Stimulated activated CD4-positive, alpha-beta T cell treated with anti-CD3 and anti-CD28 coated beads, TNF-alpha, amount 100 ng/mL, for 24 hours (primary cell): ENCODE results near the gene TPD52L1.

ENCODE experiments used
- DNase-seq, 3 experiments: peaks; one replicate each; pipeline ENCODE4 v3.0.0-alpha.2; 2020; ENCODE audit warnings: low read depth in 3 of 3

The TPD52L1 gene

DNA sequence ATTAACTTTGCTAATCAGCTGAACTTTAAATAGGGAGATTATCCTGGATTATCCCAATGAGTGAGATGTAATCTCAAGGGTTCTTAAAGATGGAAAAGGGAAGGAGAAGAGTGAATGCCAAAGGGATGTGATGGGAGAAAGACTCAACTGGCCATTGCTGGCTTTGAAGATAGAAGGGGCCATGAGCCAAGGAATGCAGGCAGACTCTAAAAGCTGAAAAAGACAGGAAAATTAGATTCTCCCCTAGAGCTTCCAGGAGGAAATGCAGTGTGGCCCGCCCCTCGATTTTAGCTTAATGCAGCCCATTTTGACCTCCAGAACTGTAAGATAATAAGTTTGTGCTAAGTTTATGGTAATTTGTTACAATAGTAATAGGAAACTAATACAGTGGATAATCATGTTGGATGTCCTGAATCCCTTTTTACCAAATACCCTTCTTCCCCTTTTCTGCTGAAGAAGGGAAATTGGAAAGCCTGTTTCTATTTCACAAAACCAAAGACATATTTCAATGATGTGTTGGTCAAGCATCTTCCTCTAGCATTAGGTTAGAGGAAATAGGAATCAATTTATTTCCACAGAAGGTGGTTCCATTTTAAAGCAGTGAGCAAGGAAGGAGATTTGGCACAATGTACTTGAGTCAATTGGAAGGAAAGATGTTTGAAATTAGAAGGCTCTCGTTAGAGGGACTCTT is 151.5 kb downstream of the TPD52L1 start:
- DNase-seq, result no peak

DNA sequence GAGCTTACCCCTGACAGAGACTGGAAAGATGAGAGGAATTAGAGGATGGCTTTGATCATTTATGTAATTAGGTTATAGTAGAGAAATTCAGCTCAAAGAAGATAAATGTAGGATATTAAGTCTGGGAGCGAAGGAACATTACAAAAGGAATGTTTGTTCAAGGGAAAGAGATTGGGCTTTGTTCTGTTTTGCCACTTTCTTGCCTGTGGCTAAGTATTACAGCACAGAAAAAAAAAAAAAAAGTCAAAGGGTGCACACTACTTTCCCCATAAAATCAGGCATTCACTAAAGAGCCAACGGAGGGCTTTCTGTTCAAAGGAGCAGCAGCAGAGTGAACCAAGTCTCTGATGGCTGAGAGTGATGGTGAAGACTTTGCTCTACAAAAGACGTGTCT is 153.2 kb downstream of the TPD52L1 start:
- DNase-seq, result no peak

DNA sequence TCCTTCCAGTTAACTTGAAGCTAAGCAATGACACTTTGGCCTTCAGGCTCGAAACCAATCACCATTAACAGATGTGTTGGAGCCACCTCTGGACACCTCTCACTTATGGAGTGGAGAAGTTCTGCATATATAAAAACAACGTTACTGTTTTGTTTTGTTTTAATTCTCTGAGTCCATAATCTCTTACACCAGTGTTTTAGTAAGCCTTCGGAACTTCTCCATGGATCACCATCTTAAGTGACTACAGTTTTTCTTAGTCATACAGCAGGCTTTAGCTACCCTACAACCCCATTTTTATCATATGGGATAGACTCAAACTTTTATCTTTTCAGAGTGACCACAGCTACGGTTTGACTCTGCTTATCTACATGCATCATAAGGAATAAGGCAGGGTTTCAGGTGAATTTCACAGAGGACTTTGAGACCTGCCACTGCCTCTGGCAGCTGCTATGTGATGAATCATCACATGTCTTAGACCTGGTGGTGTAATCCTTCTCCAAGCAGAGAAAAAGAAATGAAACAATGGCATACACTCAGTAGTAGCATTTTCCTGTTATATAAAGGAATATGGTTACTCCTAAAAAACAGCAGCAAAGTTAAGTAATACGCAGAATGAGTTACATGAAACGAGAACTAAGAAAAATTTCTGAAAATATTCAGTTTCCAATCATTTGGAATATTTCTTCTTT is 153.7 kb downstream of the TPD52L1 start:
- DNase-seq, result no peak

DNA sequence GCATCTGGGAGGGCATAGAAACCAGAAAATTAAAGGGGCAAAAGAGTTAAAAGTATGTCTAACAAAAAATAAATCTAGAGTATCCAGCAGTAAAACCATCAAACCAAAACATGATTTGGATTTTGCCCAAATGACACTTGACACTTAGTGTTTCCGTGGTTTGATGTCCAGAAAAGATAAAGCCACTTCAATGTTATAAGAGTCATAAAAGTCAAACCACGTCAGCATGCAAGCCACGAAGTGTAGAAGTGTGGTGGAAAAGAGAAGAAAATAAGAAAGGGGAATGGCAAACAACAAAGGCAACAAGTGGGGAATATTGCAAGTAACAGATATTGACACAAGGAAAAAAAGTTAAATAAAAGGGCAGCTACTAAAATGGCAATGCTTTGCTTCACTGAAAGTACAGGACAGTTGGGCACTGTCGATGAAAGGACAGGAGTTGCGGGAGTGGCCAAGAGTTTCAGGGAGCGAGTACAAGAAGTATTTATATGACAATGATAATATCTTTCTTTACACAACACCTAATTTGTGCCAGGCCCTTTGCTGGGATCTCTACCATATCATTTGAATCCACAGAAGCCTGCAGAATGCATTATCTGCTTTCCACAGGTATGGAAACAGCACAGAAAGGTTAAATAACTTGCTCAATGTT is 154.5 kb downstream of the TPD52L1 start:
- no peak for DNase-seq

DNA sequence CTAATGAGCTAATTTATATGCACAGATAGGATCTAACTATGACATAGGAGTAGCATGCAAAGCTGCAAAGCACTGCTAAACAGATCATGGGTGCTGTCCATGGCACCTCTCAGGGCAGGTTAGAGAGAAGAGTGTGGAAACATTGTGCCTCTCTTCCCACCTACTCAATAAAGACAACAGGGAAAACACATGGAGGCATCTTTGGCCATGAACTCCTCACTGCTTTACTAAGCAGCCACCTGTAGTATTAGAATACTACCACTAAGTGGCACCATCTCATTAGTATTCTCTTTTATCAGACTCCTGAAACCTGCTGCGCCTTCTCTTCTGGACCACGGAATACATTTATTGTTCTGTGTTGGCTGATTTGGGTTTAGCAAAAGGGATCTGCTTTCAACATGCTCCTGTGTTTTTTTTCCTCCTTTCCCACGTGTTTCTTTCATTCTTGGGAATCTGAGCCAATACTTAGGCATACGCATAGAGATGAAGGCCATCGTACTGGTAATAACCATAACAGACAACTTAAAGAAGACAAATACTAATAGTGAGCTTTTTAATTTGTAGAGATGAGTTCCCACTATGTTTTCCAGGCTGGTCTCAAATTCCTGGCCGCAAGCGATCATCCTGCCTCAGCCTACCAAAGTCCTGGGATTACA is 157.5 kb downstream of the TPD52L1 start:
- no peak for DNase-seq

DNA sequence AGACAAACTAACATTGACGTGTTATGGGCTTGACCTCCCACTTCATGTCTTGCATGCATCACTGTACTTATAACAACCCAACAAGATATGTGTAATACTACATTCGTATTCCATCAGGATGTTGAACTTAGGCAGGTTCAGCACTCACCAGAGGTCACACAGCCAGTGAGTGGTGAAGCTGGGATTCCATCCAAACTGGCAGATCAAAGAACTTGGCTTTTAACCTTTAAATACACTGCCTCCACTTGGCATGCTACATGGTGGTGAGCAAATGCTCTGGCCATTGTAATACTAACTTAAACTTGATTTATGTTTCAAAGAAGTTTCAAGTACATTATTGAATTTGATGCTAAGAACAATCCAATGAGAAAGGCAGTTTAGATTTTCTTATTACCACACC is 158.9 kb downstream of the TPD52L1 start:
- DNase-seq, result no peak

DNA sequence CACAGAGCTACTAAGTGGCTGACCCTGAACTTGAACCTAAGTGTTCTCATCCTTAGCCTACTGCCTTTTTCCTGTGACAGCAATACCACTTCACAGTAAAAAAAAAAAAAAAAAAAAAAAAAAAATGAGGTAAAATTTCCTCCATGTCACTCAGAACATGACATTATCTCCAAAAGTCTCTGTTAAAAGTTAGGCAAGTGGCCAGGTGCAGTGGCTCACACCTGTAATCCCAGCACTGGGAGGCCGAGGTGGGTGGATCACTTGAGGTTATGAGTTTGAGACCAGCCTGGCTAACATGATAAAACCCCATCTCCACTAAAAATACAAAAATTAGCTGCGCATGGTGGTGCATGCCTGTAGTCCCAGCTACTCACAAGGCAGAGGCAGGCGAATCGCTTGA is 159.4 kb downstream of the TPD52L1 start:
- no peak for DNase-seq
